ENCODE data around the gene OPCML.

Gene OPCML

GRCh38 chr11:133559833-133560471, 27.7 kb upstream of the OPCML start:
- H3K4me3 ChIP-seq (ENCODE audit: insufficient read depth, low read depth, low read length) = no peak overlapping the region
- no peaks in the 10 kb centered on the region for H3K27me3 ChIP-seq (ENCODE audit: control insufficient read depth, insufficient read depth, low read length, poor library complexity, severe bottlenecking)
- H3K9me3 ChIP-seq (ENCODE audit: control insufficient read depth, low read length) = no peaks in the 10 kb centered on the region
- no peaks in the 10 kb centered on the region for H3K36me3 ChIP-seq (ENCODE audit: control insufficient read depth, insufficient read depth, low read length)
- H3K4me1 ChIP-seq (ENCODE audit: control insufficient read depth, insufficient read depth, low read length) = peaks cover 5% of the 10 kb centered on the region
- H3K27ac ChIP-seq (ENCODE audit: insufficient read depth, low read depth, low read length, poor library complexity, severe bottlenecking) = no peak overlapping the region
- 96% methylated on average over 10 of the region's 10 CpGs for WGBS, 2 experiments

GRCh38 chr11:133559382-133559781, 27.1 kb upstream of the OPCML start:
- Histone ChIP-seq H3K9me3 (ENCODE audit: control insufficient read depth, low read length) (no peaks in the 10 kb centered on the region), H3K4me1 (ENCODE audit: control insufficient read depth, insufficient read depth, low read length) (peaks cover 9% of the 10 kb centered on the region), H3K4me3 (ENCODE audit: insufficient read depth, low read depth, low read length) (no peak overlapping the region), H3K27ac (ENCODE audit: insufficient read depth, low read depth, low read length, poor library complexity, severe bottlenecking) (no peak overlapping the region), H3K27me3 (ENCODE audit: control insufficient read depth, insufficient read depth, low read length, poor library complexity, severe bottlenecking) (no peaks in the 10 kb centered on the region), H3K36me3 (ENCODE audit: control insufficient read depth, insufficient read depth, low read length) (no peaks in the 10 kb centered on the region)
- WGBS, 2 experiments = 86 to 89% methylated on average over 5 of the region's 6 CpGs

- Histone ChIP-seq H3K27ac (ENCODE audit: insufficient read depth, low read depth, low read length, poor library complexity, severe bottlenecking) (no peak overlapping the region), H3K36me3 (ENCODE audit: control insufficient read depth, insufficient read depth, low read length) (no peaks in the 10 kb centered on the region), H3K4me1 (ENCODE audit: control insufficient read depth, insufficient read depth, low read length) (peaks cover 14% of the 10 kb centered on the region), H3K4me3 (ENCODE audit: insufficient read depth, low read depth, low read length) (no peak overlapping the region), H3K9me3 (ENCODE audit: control insufficient read depth, low read length) (no peaks in the 10 kb centered on the region), H3K27me3 (ENCODE audit: control insufficient read depth, insufficient read depth, low read length, poor library complexity, severe bottlenecking) (no peaks in the 10 kb centered on the region)
- 75 to 86% methylated on average over 6 of the region's 6 CpGs for WGBS, 2 experiments
These were observed 22.7 kb upstream of the OPCML start for GRCh38 chr11:133555034-133555433.

- Histone ChIP-seq H3K27ac (ENCODE audit: insufficient read depth, low read depth, low read length, poor library complexity, severe bottlenecking) (no peak overlapping the region), H3K27me3 (ENCODE audit: control insufficient read depth, insufficient read depth, low read length, poor library complexity, severe bottlenecking) (no peaks in the 10 kb centered on the region), H3K4me3 (ENCODE audit: insufficient read depth, low read depth, low read length) (no peak overlapping the region), H3K36me3 (ENCODE audit: control insufficient read depth, insufficient read depth, low read length) (no peaks in the 10 kb centered on the region), H3K9me3 (ENCODE audit: control insufficient read depth, low read length) (no peaks in the 10 kb centered on the region), H3K4me1 (ENCODE audit: control insufficient read depth, insufficient read depth, low read length) (peaks cover 18% of the 10 kb centered on the region)
- 91% methylated on average over 19 of the region's 22 CpGs for WGBS, 2 experiments
These were observed 21.8 kb upstream of the OPCML start for GRCh38 chr11:133553885-133554740.

- no peaks in the 10 kb centered on the region for H3K9me3 ChIP-seq (ENCODE audit: control insufficient read depth, low read length)
- H3K4me3 ChIP-seq (ENCODE audit: insufficient read depth, low read depth, low read length) = no peak overlapping the region
- no peak overlapping the region for H3K27ac ChIP-seq (ENCODE audit: insufficient read depth, low read depth, low read length, poor library complexity, severe bottlenecking)
- WGBS, 2 experiments = 92 to 94% methylated on average over 6 of the region's 6 CpGs
- H3K36me3 ChIP-seq (ENCODE audit: control insufficient read depth, insufficient read depth, low read length) = no peaks in the 10 kb centered on the region
- H3K4me1 ChIP-seq (ENCODE audit: control insufficient read depth, insufficient read depth, low read length) = peaks cover 18% of the 10 kb centered on the region
- no peaks in the 10 kb centered on the region for H3K27me3 ChIP-seq (ENCODE audit: control insufficient read depth, insufficient read depth, low read length, poor library complexity, severe bottlenecking)
These were observed 20.6 kb upstream of the OPCML start for GRCh38 chr11:133552938-133553337.

GRCh38 chr11:133551064-133551463, 18.8 kb upstream of the OPCML start:
- Histone ChIP-seq H3K27ac (ENCODE audit: insufficient read depth, low read depth, low read length, poor library complexity, severe bottlenecking) (no peak overlapping the region), H3K27me3 (ENCODE audit: control insufficient read depth, insufficient read depth, low read length, poor library complexity, severe bottlenecking) (no peaks in the 10 kb centered on the region), H3K9me3 (ENCODE audit: control insufficient read depth, low read length) (no peaks in the 10 kb centered on the region), H3K4me3 (ENCODE audit: insufficient read depth, low read depth, low read length) (no peak overlapping the region), H3K36me3 (ENCODE audit: control insufficient read depth, insufficient read depth, low read length) (no peaks in the 10 kb centered on the region), H3K4me1 (ENCODE audit: control insufficient read depth, insufficient read depth, low read length) (peaks cover 18% of the 10 kb centered on the region)
- 88 to 97% methylated on average over 4 to 5 of the region's 5 CpGs for WGBS, 2 experiments

- Histone ChIP-seq H3K4me1 (ENCODE audit: control insufficient read depth, insufficient read depth, low read length) (peaks cover 19% of the 10 kb centered on the region), H3K9me3 (ENCODE audit: control insufficient read depth, low read length) (no peaks in the 10 kb centered on the region), H3K27ac (ENCODE audit: insufficient read depth, low read depth, low read length, poor library complexity, severe bottlenecking) (no peak overlapping the region), H3K36me3 (ENCODE audit: control insufficient read depth, insufficient read depth, low read length) (no peaks in the 10 kb centered on the region), H3K27me3 (ENCODE audit: control insufficient read depth, insufficient read depth, low read length, poor library complexity, severe bottlenecking) (no peaks in the 10 kb centered on the region), H3K4me3 (ENCODE audit: insufficient read depth, low read depth, low read length) (no peak overlapping the region)
- 90% methylated on average over 3 of the region's 3 CpGs for WGBS, 2 experiments
These were observed 17.5 kb upstream of the OPCML start for GRCh38 chr11:133549826-133550225.

- no peak overlapping the region for H3K4me3 ChIP-seq (ENCODE audit: insufficient read depth, low read depth, low read length)
- H3K4me1 ChIP-seq (ENCODE audit: control insufficient read depth, insufficient read depth, low read length) = peaks cover 18% of the 10 kb centered on the region
- H3K36me3 ChIP-seq (ENCODE audit: control insufficient read depth, insufficient read depth, low read length) = no peaks in the 10 kb centered on the region
- no peak overlapping the region for H3K27ac ChIP-seq (ENCODE audit: insufficient read depth, low read depth, low read length, poor library complexity, severe bottlenecking)
- WGBS, 2 experiments = 96 to 97% methylated on average over 7 of the region's 7 CpGs
- H3K27me3 ChIP-seq (ENCODE audit: control insufficient read depth, insufficient read depth, low read length, poor library complexity, severe bottlenecking) = no peaks in the 10 kb centered on the region
- H3K9me3 ChIP-seq (ENCODE audit: control insufficient read depth, low read length) = no peaks in the 10 kb centered on the region
These were observed 16.3 kb upstream of the OPCML start for GRCh38 chr11:133548641-133549040.

GRCh38 chr11:133547808-133548494, 15.7 kb upstream of the OPCML start:
- Histone ChIP-seq H3K27ac (ENCODE audit: insufficient read depth, low read depth, low read length, poor library complexity, severe bottlenecking) (no peak overlapping the region), H3K4me3 (ENCODE audit: insufficient read depth, low read depth, low read length) (no peak overlapping the region), H3K36me3 (ENCODE audit: control insufficient read depth, insufficient read depth, low read length) (no peaks in the 10 kb centered on the region), H3K9me3 (ENCODE audit: control insufficient read depth, low read length) (no peaks in the 10 kb centered on the region), H3K27me3 (ENCODE audit: control insufficient read depth, insufficient read depth, low read length, poor library complexity, severe bottlenecking) (no peaks in the 10 kb centered on the region), H3K4me1 (ENCODE audit: control insufficient read depth, insufficient read depth, low read length) (peaks cover 18% of the 10 kb centered on the region)
- 80 to 82% methylated on average over 12 of the region's 12 CpGs for WGBS, 2 experiments

GRCh38 chr11:133545199-133545803, 13.0 kb upstream of the OPCML start:
- no peaks in the 10 kb centered on the region for H3K27me3 ChIP-seq (ENCODE audit: control insufficient read depth, insufficient read depth, low read length, poor library complexity, severe bottlenecking)
- H3K27ac ChIP-seq (ENCODE audit: insufficient read depth, low read depth, low read length, poor library complexity, severe bottlenecking) = no peak overlapping the region
- H3K9me3 ChIP-seq (ENCODE audit: control insufficient read depth, low read length) = no peaks in the 10 kb centered on the region
- no peak overlapping the region for H3K4me3 ChIP-seq (ENCODE audit: insufficient read depth, low read depth, low read length)
- 34 to 44% methylated on average over 8 of the region's 8 CpGs for WGBS, 2 experiments
- H3K36me3 ChIP-seq (ENCODE audit: control insufficient read depth, insufficient read depth, low read length) = no peaks in the 10 kb centered on the region
- peaks cover 32% of the 10 kb centered on the region for H3K4me1 ChIP-seq (ENCODE audit: control insufficient read depth, insufficient read depth, low read length)
